GM19025 (cell line): Measurements from ENCODE around the gene NOC2L.
"Not testable (repeated sequence)": the region's sequence is repeated elsewhere in the genome, so short reads cannot be mapped to it uniquely, and the experiment has no call there.

Source experiments
- ATAC-seq: cut with Tn5 transposase; IDR thresholded peaks from one replicate; pipeline ENCODE4 v1.9.1; 2021; ENCODE audit warnings: mild to moderate bottlenecking, low read depth, moderate library complexity; ENCODE audit not compliant: unreplicated experiment

NOC2L gene

DNA sequence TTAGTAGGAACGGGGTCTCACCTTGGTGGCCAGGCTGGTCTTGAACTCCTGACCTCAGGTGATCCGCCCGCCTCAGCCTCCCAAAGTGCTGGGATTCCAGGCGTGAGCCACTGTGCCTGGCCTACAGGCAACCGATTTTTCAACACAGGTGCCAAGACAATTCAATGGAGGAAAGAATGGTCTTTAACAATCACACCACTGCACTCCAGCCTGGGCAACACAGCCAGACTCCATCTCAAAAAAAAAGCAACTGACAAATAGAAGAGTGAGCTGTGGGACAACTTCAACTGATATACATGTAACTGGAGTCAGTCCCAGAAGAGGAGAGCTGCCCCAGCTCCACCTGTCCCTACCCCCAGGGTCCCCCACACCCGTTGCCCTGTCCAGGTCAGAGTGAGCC lies 35.5 kb upstream of the NOC2L start:
- ATAC-seq, result not testable (repeated sequence)

DNA sequence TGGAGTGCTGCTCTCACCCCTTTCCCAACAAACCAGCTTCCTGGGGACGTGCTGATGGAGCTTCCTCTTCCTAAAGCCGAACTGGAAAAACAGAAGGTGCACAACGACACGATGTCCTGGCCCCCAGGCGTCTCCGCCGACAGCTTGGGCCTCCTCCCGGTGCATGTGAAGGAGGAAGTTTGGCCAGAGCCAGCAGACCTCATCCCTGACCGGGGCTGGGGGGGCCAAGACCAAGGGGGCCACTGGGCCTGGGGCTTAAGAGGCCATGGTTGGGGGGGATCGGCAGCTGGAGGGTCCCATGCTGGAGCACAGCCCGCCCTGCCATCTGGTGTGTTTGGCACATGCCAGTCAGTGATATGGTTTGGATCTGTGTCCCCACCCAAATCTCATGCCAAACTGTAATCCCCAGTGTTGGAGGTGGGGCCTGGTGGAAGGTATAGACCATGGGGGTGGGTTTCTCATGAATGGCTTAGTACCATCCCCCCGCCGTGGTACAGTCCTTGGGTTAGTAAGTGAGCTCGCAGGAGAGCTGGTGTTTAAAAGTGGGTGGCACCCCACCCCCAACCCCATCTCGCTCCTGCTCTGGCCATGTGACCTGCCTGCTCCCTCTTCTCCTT lies 34.4 kb upstream of the NOC2L start:
- ATAC-seq, result no peak

DNA sequence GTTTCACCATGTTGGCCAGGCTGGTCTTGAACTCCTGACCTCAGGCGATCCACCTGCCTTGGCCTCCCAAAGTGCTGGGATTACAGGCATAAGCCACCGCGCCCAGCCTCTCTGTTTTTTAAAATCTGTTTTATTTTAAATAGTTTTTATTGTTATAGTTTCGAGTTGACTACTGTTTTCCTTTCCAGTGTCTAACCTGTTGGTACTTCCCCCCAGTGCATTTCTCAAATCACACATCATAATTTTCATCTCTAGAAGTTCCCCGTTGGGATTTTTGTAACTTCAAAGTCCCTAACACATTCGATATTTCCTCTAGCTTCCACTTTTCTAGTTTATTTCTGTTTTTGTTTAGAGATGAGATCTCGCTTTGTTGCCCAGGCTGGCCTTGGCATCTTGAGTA lies 33.3 kb upstream of the NOC2L start:
- ATAC-seq, result no peak

DNA sequence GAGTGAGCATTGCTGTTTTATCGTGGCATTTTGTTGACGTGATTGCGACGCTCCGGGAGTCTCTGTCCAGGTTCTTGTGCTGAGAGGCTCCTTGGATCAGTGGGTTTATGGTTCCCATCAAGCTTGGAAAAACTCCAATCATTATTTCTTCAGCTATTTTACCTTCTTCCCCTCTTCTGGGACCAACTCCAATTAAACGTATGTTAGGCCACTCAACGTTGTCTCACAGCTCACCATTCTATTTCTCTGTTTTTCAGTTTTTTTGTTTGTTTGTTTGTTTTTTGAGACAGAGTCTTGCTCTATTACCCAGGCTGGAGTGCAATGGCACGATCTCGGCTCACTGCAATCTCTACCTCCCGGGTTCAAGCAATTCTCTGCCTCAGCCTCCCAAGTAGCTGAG lies 32.8 kb upstream of the NOC2L start:
- ATAC-seq, result no peak

DNA sequence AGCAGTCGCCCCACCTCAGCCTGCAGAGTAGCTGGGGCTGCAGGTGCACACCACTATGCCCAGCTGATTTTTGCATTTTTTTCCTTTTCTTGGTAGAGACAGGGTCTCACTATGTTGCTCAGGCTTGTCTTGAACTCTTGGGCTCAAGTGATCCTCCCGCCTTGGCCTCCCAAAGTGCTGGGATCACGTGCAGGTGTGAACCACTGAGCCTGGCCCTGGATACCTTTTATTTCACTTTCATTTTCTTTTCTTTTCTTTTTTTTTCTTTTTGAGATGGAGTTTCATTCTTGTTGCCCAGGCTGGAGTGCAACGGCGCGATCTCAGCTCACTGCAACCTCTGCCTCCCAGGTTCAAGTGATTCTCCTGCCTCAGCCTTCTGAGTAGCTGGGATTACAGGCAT lies 32.2 kb upstream of the NOC2L start:
- ATAC-seq, result not testable (repeated sequence)

DNA sequence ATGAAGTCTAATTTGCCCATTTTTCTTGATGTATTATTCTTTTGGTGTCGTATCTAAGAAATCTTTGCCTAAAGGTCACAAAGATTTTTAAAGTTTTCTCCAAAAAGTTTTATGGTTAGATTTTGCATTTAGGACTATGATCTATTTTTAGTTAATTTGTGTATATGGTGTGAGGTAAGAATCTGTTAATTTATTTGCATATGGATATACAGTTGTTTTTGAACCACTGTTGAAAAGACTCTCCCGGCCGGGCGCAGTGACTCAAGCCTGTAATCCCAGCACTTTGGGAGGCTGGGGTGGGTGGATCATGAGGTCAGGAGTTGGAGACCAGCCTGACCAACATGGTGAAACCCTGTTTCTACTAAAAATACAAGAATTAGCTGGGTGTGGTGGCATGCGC lies 29.0 kb upstream of the NOC2L start:
- ATAC-seq, result not testable (repeated sequence)

DNA sequence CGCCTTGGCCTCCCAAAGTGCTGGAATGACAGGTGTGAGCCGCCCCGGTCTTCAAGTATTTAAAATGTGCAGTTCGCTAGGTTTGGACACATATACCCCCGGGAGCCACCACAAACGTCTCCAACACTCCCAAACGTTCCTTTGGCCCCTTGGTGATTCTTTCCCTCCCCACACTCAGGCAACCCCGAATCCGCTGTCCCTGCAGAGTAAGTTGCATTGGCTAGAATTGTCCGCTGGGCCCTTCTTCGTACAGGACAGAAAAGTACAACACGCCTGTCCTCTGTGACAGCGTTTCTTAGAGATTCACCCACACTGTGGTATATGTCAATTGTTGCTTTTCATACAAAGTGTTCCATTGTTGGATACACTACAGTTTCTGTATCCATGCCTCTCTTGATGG lies 26.1 kb upstream of the NOC2L start:
- no peak for ATAC-seq

DNA sequence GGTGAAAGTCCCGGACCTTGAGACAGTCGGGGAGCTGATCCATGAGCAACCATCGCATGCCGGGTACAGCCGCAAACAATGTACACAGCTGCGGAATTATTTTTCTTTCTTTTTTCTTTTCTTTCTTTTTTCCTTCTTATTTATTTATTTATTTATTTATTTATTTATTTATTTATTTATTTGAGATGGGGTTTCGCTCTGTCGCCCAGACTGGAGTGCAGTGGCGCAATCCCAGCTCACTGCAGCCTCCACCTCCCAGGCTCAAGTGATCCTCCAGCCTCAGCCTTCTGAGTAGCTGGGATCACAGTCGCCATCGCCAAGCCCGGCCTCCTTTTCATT lies 25.4 kb upstream of the NOC2L start:
- ATAC-seq, result no peak

DNA sequence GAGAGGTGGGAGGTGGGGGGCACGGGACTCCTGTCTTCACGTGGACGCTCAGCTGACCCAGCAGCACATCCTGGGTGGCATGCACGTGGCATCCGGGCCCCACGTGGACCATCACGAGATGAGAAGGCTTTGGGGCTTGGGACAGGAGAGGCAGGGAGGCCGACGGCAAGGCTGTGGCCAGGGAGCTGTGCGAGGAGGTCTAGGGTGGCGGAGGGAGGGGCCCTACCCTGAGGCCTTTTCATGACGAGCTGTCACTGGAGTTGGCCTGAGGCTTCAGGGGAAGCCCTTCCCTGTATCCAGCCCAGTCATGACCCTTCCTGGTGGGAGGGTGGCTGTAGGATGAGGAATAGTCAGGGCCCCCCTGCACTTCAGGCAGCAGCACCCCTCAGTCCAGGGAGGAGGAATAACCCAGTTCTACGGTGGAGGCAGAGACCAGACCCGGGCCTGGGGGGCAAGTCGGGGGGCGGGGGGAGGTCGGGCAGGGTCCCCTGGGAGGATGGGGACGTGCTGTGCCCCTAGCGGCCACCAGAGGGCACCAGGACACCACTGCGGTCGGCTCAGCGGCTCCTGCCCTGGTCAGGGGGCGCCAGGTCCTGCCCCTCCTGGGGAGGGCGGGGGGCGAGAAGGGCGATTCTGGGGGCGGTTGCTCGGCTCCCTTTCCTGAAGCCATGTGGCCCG lies 24.9 kb upstream of the NOC2L start:
- ATAC-seq, result no peak

DNA sequence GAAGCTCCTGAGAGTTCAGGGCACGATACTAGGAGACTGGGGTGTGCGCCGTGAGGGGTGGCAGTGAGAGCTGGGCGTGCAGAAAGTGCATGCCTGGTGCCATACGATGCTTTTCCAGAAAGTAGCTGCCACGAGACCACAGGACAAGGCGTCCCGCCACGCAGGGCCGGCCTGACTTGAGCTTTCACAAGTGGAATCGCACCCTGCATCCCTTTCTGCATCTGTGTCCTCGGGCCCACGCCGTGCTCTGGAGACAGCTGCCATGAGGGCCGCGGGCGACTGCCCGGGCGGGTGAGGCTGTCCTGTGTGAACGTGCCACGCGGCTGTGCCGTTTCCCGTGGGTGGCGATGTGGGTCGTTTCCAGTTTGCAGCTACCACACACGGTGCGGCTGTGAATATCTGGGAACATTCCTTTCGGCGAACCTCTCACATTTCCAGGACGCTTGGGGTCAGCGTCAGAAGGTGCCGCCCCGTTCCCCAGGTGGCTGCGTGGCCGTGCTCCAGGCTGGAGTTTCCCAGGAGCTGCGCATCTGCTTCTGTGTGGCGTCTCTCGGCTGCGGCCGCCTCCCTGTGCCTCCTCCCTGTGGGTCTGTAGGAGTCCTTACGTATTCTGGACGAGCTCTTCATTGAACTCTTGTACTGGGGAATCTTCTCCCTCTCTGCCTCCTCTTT lies 23.8 kb upstream of the NOC2L start:
- ATAC-seq, result no peak

DNA sequence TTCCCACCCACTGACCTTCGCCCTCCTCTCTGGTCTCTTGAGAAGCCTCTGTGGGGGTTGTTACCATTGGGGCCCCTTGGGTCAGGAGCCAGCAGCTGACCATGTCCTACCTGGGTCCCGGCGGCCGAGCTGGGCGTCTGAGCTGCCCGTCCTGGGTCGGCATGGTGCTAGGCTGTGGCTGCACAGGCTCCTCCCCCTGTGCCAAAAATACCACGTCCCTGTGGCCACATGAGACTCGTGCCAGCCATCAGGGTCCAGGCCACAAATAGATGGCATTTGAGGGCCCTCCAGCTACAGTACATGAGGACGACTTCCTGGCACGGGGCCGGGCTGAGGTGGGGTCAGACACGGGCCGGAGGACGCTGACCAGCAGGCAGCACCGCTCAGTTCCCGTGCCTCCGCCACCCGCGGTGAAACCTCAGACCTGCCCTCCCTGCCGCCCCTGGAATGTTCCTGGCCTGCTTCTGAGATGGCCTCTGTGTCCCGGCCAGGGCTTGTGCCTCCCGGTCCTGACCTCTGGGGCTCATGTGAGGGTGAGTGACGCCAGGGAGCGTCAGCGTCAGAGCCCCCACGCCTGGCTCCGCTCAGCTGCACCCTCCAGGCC lies 23.0 kb upstream of the NOC2L start, which contains the start of gene PERM1:
PERM1 (minus strand) TSS at position 139 of the 604 bp plus-strand sequence. CDS start 1,064 bp downstream, outside the sequence.
- ATAC-seq, result no peak

DNA sequence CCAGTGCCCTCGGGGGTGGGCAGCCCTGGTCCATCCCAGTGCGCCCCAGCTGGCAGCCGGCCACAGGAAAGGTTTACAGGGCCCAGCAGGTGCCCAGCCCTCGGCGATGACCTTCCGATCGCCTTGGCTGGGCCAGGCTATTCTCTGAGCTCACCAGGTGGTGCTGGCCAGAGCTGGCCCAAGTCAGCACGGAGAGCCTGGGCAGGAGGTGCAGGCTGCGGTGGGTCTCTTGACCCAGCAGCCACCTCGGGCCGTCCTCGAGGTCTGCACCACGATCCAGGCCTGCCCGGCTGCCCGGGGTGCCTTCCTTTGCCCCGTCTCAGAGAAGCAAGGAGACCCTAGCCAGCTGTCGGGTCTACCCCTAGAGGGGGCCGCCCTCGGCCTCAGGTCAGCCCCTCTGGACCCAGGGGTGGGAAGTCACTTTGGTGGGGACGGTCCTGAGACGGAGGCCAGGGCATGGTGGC lies 22.5 kb upstream of the NOC2L start:
- no peak for ATAC-seq

DNA sequence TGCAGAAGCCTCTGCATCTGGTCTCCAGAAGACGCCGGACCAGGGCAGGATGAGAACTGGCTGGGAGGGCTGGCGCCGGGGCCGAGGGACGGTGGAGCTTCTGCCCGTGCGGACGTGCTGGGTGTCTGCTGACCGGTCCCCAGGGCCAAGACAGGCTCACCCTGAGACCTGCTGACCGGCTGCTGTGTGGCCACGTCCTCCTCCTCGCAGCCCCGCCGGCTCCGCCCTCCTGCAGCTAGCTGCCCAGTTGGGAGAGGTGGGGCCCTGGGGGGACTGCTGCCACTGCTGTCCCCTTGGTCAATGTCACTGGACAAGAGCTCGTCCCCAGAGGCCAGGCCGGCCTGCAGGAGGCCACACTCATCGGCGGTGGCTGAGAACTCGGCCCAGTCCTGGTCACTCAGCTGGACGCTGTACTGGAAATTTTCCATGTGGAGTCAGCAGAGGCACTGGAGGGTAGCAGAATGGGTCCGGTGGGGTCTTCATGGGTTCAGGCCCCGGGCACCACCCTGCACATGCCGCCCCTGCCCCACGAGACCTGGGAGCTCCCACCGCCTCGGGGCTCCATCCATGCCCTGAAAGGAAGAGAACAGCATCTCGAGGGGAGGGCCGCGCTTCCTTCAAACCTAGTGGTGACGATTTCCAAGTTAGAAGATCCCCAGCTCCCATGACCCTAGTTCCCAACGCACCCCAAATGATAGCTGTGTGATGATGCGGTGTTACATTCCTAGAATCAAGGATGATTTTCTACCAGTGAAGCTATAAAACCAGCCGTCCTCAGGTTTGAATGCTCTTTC lies 21.7 kb upstream of the NOC2L start:
- no peak for ATAC-seq

DNA sequence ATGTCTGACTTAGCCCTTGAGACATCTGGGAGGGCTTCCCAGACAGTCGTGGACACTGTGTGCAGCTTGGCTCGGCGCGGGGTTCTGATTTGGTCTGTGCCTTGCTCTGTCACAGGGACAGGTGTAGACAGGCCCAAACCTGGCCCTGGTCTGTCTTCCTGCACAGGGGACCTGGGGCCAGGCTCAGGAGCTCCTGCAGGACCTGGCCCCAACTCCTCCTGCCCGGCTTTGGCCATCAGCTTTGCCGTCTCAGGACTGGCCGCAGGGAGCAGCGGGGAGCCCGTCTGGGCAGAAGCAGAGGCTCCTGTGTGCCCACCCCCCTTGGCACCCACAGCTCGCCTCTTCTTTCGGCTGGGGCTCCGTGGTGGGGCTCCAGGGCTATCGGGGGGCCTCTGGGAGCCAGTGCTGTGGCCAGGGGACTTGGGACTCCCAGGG lies 21.1 kb upstream of the NOC2L start:
- no peak for ATAC-seq

DNA sequence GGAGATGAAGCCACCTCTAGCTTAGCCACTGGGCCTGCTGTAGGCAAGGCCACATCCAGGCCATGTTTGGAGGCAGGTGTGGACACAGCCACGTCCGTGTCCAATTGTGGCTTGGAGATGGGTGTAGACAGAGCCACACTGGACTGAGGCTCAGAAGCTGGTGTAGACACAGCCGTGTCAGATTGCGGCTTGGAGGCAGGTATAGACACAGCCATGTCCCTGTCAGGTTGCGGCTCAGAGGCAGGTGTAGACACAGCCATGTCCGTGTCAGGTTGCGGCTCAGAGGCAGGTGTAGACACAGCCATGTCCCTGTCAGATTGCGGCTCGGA lies 20.7 kb upstream of the NOC2L start:
- ATAC-seq, result no peak

DNA sequence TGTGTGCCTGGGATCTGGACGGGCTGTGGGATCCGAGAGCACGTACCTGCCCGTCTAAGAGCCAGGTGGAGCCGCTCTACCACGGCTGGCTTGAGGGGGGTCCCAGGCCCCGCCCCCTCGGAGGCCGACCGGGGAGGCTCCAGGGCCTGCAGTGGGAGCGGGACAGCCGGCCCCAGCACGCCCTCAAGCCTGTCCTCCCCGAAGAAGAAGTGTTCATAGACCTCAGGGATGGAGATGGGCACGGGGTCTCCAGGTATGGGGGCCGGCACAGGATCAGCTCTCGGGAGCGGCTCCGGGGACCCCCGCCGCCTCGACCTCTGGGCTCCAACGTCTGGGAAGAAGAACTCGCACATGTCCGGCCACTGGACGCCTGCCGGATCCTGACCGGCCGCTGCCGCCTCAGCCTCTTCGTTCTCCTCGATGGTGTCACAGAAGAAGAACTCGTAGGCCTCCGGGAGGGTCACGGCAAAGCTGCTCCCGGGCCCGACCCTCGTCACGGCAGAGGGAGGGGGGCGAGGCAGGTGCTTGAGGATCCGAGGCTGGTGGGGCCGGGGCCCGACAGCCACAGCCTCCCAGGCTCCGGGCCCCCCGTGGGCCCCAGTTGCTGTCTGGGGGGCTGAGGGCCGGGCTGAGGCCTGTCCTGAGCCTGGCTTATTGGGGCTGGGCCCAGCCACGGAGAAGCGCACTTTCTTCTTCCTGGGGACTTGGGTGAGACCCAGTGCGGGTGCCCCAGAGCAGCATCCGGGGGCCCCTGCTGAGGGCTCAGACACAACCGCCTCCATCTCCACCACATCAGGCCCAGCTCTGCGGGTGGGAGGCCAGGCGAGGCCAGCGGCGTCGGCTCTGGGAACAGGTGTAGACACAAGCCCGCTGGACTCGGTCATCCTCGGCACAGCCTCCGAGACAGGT lies 20.0 kb upstream of the NOC2L start:
- ATAC-seq, result no peak

DNA sequence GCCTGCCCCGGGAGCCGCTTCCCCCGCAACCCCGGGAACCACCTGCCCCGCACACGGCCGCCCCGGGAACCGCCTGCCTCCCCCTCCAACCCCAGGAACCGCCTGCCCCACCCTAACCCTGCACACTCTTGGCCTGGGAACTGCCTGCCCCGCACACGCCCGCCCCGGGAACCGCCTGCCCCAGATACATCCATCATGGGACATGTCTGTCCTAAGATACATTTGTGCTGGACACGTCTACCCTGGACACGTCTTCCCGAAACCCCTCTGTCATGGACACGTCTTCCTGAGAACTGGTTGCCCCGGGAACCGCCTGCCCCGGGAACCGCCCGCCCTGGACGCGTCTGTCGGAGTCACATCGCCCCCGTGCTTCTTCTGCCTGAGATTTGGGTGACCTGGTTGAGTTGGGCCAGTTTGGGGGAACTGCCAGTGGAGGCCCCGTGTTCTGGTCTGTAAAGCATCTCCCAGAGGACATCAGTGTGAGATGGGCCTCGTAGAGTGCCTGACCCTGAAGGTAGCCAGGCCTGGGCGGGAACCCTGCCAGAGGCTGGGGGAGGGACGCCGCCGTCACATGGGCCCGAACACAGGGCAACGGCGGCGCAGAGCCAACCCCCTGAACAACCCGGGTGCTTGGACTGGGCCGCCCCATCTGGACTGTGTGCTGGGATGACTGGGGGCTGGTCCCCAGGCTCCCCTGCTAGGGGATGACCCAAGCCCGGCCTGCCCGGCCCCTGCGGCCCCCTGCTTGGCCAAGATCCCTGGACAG lies 19.2 kb upstream of the NOC2L start:
- no peak for ATAC-seq

DNA sequence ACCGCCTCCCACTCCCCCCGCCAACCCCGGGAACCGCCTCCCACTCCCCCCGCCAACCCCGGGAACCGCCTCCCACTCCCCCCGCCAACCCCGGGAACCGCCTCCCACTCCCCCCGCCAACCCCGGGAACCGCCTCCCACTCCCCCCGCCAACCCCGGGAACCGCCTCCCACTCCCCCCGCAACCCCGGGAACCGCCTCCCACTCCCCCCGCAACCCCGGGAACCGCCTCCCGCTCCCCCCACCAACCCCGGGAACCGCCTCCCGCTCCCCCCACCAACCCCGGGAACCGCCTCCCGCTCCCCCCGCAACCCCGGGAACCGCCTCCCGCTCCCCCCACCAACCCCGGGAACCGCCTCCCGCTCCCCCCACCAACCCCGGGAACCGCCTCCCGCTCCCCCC lies 17.7 kb upstream of the NOC2L start:
- ATAC-seq, result not testable (repeated sequence)
